K562 (cell line): ENCODE data around the gene PSMD1. TPM values are rescaled to one million over a fixed set of nuclear protein-coding genes. Genes with fewer than 3 reads are reported as not detected.
A peak's percentile ranks its signal among the peaks of the same experiment; 100 is the strongest.

ENCODE experiments used
- ATAC-seq: fragments of 200-7000 bp; cut with Tn5 transposase; 3 replicates; pipeline ENCODE4 v1.9.1; 2020; ENCODE audit warnings: moderate library complexity
- BruUV-seq: library from RNA; stranded (reverse); fragments of 400-500 nt; replicated peaks from 2 replicates; lab custom pipeline; 2021; lab: Mats Ljungman, UMichigan
- CTCF ChIA-PET: fragments of 300-600 bp; formaldehyde crosslinking; extraction: SDS; loops from one replicate; lab custom pipeline; 2021; ENCODE audit warnings: low intra/inter-chr PET ratio; lab: Yijun Ruan, JAX
- POLR2A ChIA-PET: fragments of 300-600, 350-650 bp; sonication (Branson Sonifier 250); formaldehyde crosslinking; extraction: SDS; loops from one replicate; lab custom pipeline; 2021; ENCODE audit warnings: antibody characterized with exemption, inconsistent platforms; lab: Yijun Ruan, JAX
- DNase-seq, 4 experiments: peaks; one replicate each; pipeline versions ENCODE4 v3.0.0 to v3.0.0-alpha.2; 2011 to 2018; ENCODE audit warnings: low spot score in 3 of 4, mixed read lengths in 3 of 4; ENCODE audit errors: extremely low read depth in 1 of 4
- FAIRE-seq: peaks from 2 replicates; lab custom pipeline; 2011; peaks lifted over from hg19 to GRCh38; lab: Jason Lieb, UNC
- H2AFZ ChIP-seq: 2 replicates; pipeline ENCODE4 v1.6.0; 2011; ENCODE audit warnings: low read depth, low read length, control low read depth, inconsistent platforms
- H3K27ac ChIP-seq: fragments of 200-600 bp; 3 replicates; pipeline ENCODE4 v1.8.0; 2011; ENCODE audit warnings: low read depth, mild to moderate bottlenecking, control low read depth, inconsistent platforms, low read length, moderate library complexity, mixed read lengths; ENCODE audit errors: extremely low read depth
- H3K27me3 ChIP-seq, 2 experiments: fragments of 300-600 bp in 1 of 2; 2 replicates in 1 of 2; 3 replicates in 1 of 2; pipeline versions ENCODE4 v1.6.0 to v1.8.0; 2011; ENCODE audit warnings: inconsistent platforms in 2 of 2, low read length in 2 of 2, mild to moderate bottlenecking in 1 of 2, mixed read lengths in 1 of 2, moderate library complexity in 1 of 2; ENCODE audit not compliant: control insufficient read depth in 2 of 2, insufficient read depth in 2 of 2
- H3K36me3 ChIP-seq: fragments of 300-600 bp; 3 replicates; pipeline ENCODE4 v1.8.0; 2011; ENCODE audit warnings: mild to moderate bottlenecking, low read length, inconsistent platforms; ENCODE audit not compliant: control insufficient read depth, insufficient read depth
- H3K4me1 ChIP-seq, 2 experiments: fragments of 200-600 bp in 1 of 2; replicated peaks in 1 of 2; 2 replicates in 1 of 2; 3 replicates in 1 of 2; pipeline versions ENCODE4 v1.5.1 to v1.8.0; 2011; ENCODE audit warnings: inconsistent platforms in 2 of 2, low read length in 2 of 2, mild to moderate bottlenecking in 1 of 2, mixed read lengths in 1 of 2, moderate library complexity in 1 of 2; ENCODE audit not compliant: control insufficient read depth in 2 of 2, insufficient read depth in 2 of 2
- H3K4me2 ChIP-seq: 2 replicates; pipeline ENCODE4 v1.6.1; 2011; ENCODE audit warnings: low read length, control low read depth, inconsistent platforms, mixed read lengths; ENCODE audit not compliant: insufficient read depth
- H3K4me3 ChIP-seq: fragments of 200-600 bp; sonication (generic), shearing (Covaris generic); 2 replicates; pipeline ENCODE4 v1.5.1; 2016; ENCODE audit warnings: control low read depth, inconsistent platforms
- H3K79me2 ChIP-seq: fragments of 200-600 bp; 3 replicates; pipeline ENCODE4 v1.8.0; 2011; ENCODE audit warnings: low read length, inconsistent platforms; ENCODE audit not compliant: control insufficient read depth, insufficient read depth
- H3K9ac ChIP-seq, 2 experiments: 2 replicates each; pipeline versions ENCODE4 v1.6.0 to v1.6.1; 2011; ENCODE audit warnings: low read depth in 2 of 2, low read length in 2 of 2, control low read depth in 1 of 2, inconsistent platforms in 1 of 2, mild to moderate bottlenecking in 1 of 2, mixed read lengths in 1 of 2; ENCODE audit not compliant: insufficient read depth in 1 of 2
- H3K9me1 ChIP-seq: one replicate; pipeline ENCODE4 v1.6.0; 2011; ENCODE audit warnings: inconsistent platforms, mild to moderate bottlenecking, low read length, moderate library complexity; ENCODE audit not compliant: control insufficient read depth, insufficient read depth
- H3K9me3 ChIP-seq: replicated peaks from 2 replicates; pipeline ENCODE4 v1.5.1; 2011; ENCODE audit warnings: low read depth, low read length, inconsistent platforms; ENCODE audit not compliant: control insufficient read depth, insufficient read depth
- H4K20me1 ChIP-seq: replicated peaks from 2 replicates; pipeline ENCODE4 v1.6.1; 2011; ENCODE audit warnings: low read length, inconsistent platforms, mixed read lengths; ENCODE audit not compliant: control insufficient read depth, insufficient read depth
- CBFB ChIP-seq: sonication (generic); formaldehyde crosslinking; IDR thresholded peaks from 2 replicates; pipeline ENCODE4 v1.4.0; 2020; ENCODE audit warnings: mild to moderate bottlenecking, missing genetic modification reagents
- NFIC ChIP-seq: fragments of 450-650 bp; IDR thresholded peaks from 2 replicates; pipeline ENCODE4 v1.6.1; 2017; ENCODE audit warnings: mild to moderate bottlenecking, inconsistent platforms
- NFIX ChIP-seq: fragments of 250-450 bp; sonication (Bioruptor Pico); IDR thresholded peaks from 2 replicates; pipeline ENCODE4 v1.4.0; 2020; ENCODE audit warnings: low read depth, mild to moderate bottlenecking, moderate library complexity
- POLR2A ChIP-seq: fragments of 450-650 bp; conservative IDR thresholded peaks from 2 replicates; pipeline ENCODE4 v1.6.1; 2016
- POU5F1 ChIP-seq: fragments of 150-350 bp; IDR thresholded peaks from 2 replicates; pipeline ENCODE4 v1.6.1; 2014; ENCODE audit warnings: borderline replicate concordance, low read length, low read depth, mild to moderate bottlenecking; ENCODE audit not compliant: partially characterized antibody
- WGBS: fragments of 100-300 bp; shearing (Covaris generic); methylation state at CpG from one replicate; pipeline ENCODE4 v1.1.6; 2016; ENCODE audit warnings: low coverage, mixed read lengths; ENCODE audit not compliant: insufficient coverage; ENCODE audit errors: missing lambda C conversion rate; 5-methylcytosine and 5-hydroxymethylcytosine counted together
- in situ Hi-C: fragments of 300-500 bp; cut with MboI; formaldehyde crosslinking; loops from 4 replicates; pipeline ENCODE4 v1.15.0; 2018; ENCODE audit warnings: inconsistent platforms, mixed read lengths
- intact Hi-C: fragments of 100-400 bp; cut with micrococcal nuclease; formaldehyde crosslinking; loops from 2 replicates; pipeline ENCODE4 v1.14.2; 2022
- polyA plus RNA-seq, 8 experiments: library from polyadenylated mRNA; depleted of rRNA in 4 of 8; stranded (reverse) in 5 of 8; unstranded in 3 of 8; fragments of >200 nt; fragmentation: Nextera tagmentation in 2 of 8; fragmentation: Illumina TruSeq in 1 of 8; extraction: Ambion mirVana in 2 of 8; extraction: Trizol in 1 of 8; gene quantifications; 2 replicates each; pipeline versions ENCODE4 v1.2.1 to v1.2.3, GENCODE V29; 2011 to 2014; ENCODE audit warnings: inconsistent platforms in 1 of 8, missing spikeins in 1 of 8
- total RNA-seq, 7 experiments: library from RNA; depleted of rRNA in 6 of 7; stranded (reverse); fragments of >200 nt in 6 of 7; fragmentation: Illumina TruSeq in 2 of 7; extraction: Trizol in 2 of 7; gene quantifications; 2 replicates each; pipeline versions ENCODE4 v1.2.1 to v1.2.3, GENCODE V29; 2011 to 2021; ENCODE audit warnings: low replicate concordance in 1 of 7

PSMD1 gene
- total and polyA plus RNA-seq, 9 of the 15 experiments (the other 6 are each of a cell fraction or from before 2014, with no cell fraction given), result 100 to 257 (median 147) TPM

DNA sequence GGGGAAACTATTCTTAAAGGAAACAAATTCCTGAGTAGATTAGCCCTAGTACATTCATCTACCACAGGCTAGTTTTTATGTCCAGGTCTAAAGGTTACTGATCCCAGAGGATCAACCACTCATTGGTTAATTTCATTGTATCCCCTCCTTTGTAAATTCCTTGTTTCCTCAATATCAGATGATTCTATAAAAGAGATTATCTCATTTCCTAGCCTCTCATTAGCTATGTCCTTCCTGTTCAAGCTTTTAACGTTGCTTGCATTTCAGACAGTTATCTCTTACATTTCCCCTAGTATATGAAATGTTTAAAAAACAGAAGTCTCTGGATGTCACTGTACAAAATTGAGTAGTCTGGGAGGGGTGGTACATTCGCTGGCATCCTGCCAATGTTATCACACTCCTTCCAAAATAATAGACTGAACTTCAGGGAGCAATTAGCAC lies 117.6 kb downstream of the PSMD1 start:
- Histone ChIP-seq H3K79me2 (no peaks in the 10 kb centered on the region), H3K27me3 (no peaks in the 10 kb centered on the region), H3K4me2 (no peak overlapping the region), H4K20me1 (no peaks in the 10 kb centered on the region), H3K9ac (no peak overlapping the region), H3K4me1 (no peaks in the 10 kb centered on the region), H2AFZ (no peak overlapping the region), H3K9me3 (no peaks in the 10 kb centered on the region), H3K4me3 (no peak overlapping the region), H3K36me3 (peaks cover 49% of the 10 kb centered on the region), H3K27ac (no peak overlapping the region), H3K9me1 (no peaks in the 10 kb centered on the region)
- 47% methylated on average over 2 of the region's 2 CpGs for WGBS
- POLR2A ChIA-PET, result no interaction called here
- DNase-seq (no peak), FAIRE-seq (no peak), ATAC-seq (no peak)
- TF ChIP-seq CBFB (CRISPR knock-in tag) (no peak), NFIX (CRISPR knock-in tag) (peak; percentile 70), NFIC (peak; percentile 86)
- CTCF ChIA-PET, result no interaction called here
- no TSS peak for BruUV-seq
- intact Hi-C loops, result no loop called here
- in situ Hi-C loops, result no loop called here

GRCh38 chr2:231176066-231176465 lies 119.4 kb downstream of the PSMD1 start:
- CTCF ChIA-PET, result no interaction called here
- no peak for DNase-seq
- Histone ChIP-seq H3K79me2 (no peaks in the 10 kb centered on the region), H3K9me3 (no peaks in the 10 kb centered on the region), H4K20me1 (no peaks in the 10 kb centered on the region)
- in situ Hi-C loops, result no loop called here
- TF ChIP-seq POLR2A (0 out of 2 replicates have a peak, but pooled peaks have one; percentile 23), POU5F1 (no peak)
- TF ChIP-seq, all 486 proteins: peak for 1
- Histone ChIP-seq H2AFZ (no peak overlapping the region), H3K4me3 (no peak overlapping the region), H3K4me1 (no peaks in the 10 kb centered on the region; a peak in 1 of 5 replicates), H3K4me2 (no peak overlapping the region), H3K27ac (no peak overlapping the region), H3K27me3 (no peaks in the 10 kb centered on the region), H3K9ac (no peak overlapping the region), H3K36me3 (peaks cover 31% of the 10 kb centered on the region; the same call in 2 of the 3 replicates), H3K9me1 (no peaks in the 10 kb centered on the region)
- FAIRE-seq, result no peak
- BruUV-seq, result no TSS peak
- ATAC-seq, result peak; percentile 53; the same call in 2 of the 3 replicates
- WGBS, result 83% methylated on average over 1 of the region's 2 CpGs
- POLR2A ChIA-PET, result interaction anchor here (0.7 kb wide), 1 partner anchor 203 kb away, joined by 5 read pairs; no protein-coding TSS in a partner anchor
- intact Hi-C loops, result no loop called here
